HPDE6-E6E7 (cell line): ENCODE measurements around the gene USP5.

Experiments used
- DNase-seq: peaks from one replicate; pipeline ENCODE4 v3.0.0; 2011; ENCODE audit warnings: missing footprints; ENCODE audit errors: extremely low spot score

The USP5 gene

DNA sequence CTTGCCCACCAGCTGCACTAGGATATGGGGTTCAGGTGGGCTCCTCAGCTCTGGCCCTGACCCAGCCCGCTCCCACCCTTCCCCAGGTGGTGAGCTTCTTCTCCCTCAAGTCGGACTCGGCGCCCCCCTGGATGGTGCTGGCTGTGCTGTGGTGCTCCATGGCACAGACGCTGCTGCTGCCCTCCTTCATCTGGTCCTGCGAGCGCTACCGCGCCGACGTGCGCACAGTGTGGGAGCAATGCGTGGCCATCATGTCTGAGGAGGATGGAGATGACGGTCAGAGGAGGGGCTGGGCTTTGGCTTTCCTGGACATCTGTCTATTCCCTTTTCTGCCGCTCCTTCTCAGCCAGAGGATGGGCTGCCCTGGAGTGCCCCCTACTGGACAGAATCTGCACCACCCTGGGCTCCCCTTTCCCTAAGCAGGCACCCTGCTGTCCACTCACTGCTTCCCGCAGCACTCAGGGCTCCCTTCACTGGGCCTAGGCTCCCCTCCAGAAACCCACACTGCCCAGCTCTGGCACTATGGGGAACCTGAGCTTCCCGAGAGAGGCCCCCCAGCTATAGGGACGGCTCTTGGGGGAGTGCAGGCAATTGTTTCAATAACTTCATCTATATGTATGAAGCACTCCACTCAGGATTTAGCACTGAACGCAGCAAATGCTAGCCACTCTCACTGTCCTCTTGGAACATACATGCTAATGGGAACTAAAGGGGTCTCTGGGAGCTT lies 26.4 kb upstream of the USP5 start:
- DNase-seq = peak; percentile 77

DNA sequence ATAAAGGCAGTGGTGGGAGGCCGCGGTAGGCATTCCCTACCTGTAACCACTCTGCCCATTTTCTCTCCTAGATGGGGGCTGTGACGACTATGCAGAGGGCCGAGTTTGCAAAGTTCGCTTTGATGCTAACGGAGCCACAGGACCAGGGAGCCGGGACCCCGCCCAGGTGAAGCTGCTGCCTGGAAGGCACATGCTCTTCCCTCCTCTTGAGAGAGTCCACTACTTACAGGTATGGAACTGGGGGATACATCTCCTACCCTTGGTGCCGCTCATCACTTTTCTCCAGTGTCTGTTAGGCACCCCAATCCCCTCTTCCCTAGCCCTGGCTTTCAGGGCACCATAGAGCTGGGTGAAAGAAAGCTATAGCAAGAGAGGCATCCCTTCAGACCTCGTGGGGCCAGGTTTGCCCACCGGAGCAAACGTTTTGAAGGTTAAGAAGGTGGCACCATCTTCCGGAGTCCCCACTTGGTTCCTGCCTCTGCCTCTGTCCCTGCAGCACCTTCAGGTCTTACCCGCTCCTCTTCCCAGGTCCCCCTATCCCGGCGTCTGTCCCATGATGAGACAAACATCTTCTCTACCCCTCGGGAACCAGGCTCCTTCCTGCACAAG lies 25.7 kb upstream of the USP5 start:
- DNase-seq = no peak

DNA sequence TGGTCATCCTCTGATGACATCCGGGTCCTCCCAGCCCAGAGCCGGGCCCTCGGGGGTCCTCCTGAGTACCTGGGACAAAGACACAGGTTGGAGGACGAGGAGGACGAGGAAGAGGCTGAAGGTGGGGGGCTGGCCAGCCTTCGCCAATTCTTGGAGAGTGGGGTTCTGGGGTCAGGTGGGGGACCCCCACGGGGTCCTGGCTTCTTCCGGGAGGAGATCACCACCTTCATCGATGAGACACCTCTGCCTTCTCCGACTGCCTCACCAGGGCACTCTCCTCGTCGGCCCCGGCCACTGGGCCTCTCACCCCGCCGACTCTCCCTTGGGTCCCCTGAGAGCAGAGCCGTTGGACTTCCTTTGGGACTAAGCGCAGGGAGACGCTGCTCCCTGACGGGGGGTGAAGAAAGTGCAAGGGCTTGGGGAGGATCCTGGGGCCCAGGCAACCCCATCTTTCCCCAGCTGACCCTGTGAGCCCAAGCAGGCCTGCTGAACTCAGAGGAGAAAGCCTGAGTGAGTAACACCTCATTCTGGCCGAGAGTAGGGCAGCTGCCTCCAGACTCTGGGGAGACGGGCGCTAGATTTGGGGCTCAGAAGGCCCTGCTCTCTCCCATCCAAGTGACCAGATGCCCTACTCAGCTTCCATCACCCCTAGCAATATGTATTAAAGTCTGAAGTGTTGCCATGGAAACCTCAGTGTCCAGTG lies 25.1 kb upstream of the USP5 start:
- no peak for DNase-seq

DNA sequence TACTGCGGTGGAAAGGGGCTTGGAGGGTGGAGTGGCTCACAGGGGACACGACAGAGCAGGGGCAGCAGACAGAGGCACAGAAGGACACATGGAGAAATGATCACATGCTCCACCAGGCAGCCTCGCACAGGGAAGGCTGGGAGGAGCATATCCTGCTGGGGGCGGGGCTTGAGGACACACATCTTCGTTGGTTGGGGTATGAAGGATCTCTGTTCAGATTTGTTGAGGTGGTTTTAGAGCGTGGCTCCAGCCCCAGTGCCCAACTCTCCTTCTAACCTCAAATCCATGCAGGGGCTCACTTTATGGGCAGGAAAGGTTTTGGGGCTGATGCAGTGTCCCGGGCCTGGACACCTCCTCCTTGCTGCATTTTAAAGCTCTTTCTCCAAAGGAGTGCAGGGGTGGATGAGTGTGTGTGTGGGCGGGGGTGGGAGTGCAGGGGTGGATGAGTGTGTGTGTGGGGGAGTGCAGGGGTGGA lies 24.5 kb upstream of the USP5 start:
- DNase-seq = peak; percentile 79

DNA sequence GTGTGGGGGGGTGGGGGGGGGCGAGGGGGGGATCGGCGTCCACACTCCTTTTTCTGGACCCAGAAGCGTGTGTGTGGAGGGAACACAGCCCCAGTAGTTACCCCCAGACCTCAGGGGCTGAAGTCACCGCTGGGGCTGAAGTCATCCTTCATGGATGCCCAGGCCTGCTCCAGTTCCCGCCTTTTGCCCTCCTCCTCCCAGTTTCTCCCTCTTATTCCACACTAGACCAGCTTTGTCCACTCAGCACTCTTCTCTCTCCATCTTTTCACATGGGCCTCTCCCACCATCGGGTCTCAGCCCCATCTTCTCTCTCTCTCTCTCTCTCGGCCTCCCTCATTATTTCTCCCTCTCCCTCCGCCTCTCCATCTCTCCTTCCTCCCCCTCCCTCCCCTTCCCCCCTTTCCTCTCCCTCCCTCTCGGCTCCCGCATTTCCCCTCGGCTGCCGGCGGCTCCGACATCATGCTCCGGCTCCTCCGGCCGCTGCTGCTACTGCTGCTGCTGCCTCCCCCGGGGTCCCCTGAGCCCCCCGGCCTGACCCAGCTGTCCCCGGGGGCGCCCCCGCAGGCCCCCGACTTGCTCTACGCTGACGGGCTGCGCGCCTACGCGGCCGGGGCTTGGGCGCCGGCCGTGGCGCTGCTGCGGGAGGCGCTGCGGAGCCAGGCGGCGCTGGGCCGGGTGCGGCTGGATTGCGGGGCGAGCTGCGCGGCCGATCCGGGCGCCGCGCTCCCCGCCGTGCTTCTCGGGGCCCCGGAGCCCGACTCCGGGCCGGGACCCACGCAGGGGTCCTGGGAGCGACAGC lies 23.8 kb upstream of the USP5 start, which contains the start of gene P3H3:
Gene P3H3 (plus strand): TSS at position 426 of the 799 bp plus-strand sequence. CDS start 34 bp downstream, at position 460.
- peak; percentile 34 for DNase-seq

DNA sequence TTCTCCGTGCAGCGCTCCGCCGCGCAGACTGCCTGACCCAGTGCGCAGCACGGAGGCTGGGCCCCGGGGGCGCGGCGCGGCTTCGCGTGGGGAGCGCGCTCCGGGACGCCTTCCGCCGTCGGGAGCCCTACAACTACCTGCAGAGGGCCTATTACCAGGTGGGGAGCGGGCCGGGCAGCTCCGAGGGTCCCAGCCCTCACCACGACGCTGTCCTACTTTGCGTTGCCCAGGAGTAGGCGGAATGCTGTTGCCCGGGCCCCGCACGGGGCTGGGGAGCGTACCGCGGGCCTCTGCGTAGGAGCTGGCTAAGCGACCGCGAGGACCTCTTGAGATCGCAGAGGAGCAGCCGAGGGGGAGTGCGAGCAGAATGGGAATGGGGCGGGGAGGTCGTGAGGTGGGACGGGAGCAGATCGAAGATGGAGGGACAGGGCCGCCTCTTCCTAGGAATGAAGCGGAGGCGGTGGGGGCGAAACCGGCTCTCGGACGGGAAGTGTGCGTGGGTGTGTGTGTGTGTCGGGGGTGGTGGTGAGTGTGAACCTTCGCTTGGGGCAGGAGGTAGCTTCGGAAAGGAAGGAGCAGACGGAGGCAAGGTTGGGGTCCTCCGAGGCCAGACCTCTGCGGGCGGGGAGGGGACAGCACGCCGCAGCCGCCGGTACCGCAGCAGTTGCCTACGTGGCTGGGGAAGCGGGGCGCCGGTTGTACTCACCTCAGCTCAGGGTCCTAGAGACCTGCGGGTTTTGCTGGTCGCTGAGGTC lies 23.0 kb upstream of the USP5 start:
- peak; percentile 31 for DNase-seq

DNA sequence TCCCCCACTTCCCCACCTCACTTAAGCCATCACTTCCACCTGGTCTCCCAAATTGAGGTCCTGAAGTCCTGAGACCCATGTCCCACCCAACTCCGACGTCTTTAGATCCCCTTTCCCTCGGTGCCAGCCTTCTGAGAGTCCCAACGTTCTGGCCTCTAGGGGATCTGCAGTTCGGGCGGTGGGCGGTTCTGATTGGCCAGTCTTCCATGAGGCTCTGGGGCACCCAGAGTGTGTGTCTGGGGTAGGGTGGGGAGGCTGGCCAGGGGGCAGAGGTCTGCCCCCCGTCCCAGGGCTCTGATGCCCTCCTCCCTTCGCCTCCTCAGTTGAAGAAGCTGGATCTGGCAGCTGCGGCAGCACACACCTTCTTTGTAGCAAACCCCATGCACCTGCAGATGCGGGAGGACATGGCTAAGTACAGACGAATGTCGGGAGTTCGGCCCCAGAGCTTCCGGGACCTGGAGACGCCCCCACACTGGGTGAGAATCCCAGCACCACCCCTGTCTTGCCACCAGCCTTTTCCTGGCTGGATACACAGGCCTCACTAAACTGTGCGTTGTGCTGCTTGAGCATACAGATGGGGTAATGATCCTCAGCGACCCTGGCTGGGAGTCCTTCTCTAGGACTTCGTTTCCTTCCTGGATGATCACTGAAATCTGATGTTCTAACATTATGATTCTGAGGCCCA lies 22.3 kb upstream of the USP5 start:
- DNase-seq = no peak

DNA sequence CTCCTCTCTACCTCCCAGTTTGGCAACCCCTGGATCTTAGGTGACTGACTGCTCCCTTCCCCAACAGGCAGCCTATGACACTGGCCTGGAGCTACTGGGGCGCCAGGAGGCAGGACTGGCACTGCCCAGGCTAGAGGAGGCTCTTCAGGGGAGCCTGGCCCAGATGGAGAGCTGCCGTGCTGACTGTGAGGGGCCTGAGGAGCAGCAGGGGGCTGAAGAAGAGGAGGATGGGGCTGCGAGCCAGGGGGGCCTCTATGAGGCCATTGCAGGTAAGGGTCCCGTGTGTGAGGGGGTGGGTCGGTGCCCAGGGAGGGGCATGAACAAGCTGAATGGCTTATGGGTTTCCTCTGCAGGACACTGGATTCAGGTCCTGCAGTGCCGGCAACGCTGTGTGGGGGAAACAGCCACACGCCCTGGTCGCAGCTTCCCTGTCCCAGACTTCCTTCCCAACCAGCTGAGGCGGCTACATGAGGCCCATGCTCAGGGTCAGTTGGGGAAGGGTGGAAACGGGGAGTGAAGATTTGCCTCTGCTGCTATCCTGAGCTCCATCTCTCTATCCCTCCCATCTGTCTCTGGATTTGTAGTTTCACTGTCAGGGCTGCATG lies 21.6 kb upstream of the USP5 start:
- no peak for DNase-seq

DNA sequence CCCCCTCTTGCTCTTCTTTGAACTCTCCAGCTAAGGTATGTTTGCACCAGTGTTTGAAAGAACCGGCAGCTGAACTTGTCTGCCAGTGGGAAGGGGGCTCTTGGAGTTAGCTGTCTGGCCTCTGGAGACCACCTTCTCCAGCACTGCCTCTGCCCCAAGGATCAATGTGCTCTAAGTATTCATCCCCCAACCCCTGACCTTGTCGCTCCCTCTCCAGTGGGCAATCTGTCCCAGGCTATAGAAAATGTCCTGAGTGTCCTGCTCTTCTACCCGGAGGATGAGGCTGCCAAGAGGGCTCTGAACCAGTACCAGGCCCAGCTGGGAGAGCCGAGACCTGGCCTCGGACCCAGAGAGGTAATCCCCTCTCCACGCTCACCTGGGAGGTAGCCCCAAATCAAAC lies 21.0 kb upstream of the USP5 start:
- no peak for DNase-seq

DNA sequence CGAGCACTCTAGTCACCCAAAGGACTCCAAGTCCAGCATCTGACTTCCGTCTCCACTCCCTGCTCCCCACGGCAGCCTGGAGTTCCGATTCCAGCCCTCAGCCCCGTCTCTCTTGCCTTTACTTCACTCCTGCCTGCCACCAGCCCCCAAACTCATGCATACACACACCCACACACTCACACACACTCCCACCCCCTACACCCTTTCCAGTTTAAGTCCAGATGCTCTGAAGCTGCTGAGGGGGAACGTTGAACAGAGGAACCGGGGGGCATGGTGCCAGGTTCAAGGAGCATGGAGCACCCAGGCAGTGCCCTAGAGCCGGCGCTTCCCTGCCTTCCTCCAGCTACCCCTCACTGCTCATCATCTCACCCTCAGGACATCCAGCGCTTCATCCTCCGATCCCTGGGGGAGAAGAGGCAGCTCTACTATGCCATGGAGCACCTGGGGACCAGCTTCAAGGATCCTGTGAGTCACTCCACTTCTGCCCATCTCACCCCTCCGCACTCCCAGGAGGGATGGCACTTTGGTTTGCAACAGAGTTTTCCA lies 20.4 kb upstream of the USP5 start:
- DNase-seq = no peak

DNA sequence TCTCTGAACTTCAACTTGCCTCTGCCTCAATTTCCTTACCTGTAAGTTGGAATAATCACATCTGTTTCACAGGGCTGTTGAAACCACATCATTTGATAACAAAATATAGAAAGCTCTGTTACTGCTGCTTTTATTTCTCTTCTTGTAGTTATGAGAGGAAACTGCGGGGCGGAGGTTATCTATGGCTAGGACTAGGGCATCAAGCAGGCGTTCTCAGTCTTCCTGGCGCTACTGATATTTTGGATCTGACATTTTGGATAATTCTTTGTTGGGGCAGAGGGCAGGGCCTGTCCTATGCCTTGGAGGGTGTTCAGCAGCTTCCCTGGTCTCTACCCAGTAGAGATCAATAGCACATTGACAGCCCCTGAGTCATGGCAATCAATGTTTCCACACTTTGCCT lies 19.8 kb upstream of the USP5 start:
- no peak for DNase-seq

DNA sequence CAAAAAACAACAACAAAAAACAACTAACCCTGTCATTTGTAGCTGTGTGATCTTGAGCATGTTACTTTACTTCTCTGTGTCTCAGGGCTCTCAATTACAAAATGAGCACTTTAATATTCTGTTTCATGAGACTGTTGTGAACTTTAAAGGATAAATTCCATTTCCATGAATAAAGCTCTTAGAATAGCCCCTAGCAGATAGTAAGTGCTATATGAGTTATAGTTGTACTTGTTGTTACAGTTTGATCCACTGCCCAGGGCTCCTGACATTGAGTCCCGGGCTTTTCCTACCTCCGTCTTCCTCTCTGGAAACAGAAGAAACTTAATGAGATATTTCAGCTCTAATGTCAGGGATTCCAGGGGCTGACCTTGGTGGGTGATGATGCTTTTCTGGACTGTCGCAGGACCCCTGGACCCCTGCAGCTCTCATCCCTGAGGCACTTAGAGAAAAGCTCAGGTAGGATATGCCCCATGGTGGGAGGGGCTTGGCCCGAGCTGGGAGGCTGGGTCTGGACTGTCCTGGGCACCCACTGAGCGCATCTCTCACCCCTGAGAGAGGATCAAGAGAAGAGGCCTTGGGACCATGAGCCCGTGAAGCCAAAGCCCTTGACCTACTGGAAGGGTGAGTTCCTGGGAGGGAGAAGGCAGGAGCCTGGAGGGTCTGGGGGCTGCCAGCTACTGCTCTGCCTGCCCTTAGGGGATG lies 18.6 kb upstream of the USP5 start:
- no peak for DNase-seq

DNA sequence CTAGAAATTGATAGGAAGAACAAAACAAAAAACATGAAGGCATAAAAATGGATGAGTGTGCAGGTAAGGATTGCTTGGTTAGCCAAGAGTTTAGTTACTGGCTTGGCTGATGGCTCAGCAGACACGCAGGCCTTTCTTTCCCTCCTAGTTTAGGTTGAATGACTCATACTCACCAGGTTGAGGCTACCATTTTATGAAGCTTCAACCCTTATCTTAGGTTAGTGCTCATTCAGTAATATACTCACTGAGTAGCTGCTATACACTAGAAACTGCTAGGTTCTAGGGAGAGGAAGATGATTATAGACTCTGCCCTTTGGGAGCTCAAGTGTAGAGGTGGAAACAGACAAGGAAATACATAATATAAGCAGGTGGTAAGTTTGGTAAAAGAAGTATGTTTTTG lies 17.7 kb upstream of the USP5 start:
- DNase-seq = no peak

DNA sequence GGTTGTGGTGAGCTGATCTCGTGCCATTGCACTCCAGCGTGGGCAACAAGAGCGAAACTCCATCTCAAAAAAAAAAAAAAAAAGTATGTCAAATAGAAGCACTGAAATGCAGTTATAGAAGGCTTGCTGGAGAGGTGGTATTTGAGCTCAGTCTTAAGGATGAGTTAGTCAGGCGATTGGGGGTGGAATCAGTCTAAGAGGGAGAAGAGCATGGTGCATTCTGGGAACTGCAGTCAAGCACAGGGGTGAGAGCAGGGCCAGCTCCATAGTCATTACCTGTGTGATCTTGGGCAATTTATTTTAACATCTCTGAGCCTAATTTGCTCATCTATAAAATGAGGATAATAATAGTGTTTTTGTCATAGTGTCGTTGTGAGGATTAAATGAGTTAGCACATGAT lies 17.1 kb upstream of the USP5 start:
- no peak for DNase-seq

DNA sequence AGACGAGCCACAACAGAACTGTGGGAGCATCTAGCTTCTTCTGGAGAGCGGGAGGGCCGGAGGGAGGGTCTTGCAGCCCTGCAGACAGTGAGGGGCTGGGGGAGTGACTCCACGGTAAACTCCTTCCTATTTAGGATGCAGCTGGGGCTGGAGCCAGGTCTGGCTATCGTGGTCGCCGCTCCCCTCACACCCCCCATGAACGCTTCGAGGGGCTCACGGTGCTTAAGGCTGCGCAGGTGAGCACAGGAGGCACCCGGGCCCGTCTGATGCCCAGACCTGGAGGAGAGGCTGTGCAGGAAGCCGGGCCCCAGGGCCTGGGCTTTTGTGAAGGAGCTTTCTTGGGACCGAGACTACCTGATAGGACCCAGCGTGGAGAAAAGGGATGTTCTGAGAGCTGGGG lies 15.1 kb upstream of the USP5 start:
- no peak for DNase-seq

DNA sequence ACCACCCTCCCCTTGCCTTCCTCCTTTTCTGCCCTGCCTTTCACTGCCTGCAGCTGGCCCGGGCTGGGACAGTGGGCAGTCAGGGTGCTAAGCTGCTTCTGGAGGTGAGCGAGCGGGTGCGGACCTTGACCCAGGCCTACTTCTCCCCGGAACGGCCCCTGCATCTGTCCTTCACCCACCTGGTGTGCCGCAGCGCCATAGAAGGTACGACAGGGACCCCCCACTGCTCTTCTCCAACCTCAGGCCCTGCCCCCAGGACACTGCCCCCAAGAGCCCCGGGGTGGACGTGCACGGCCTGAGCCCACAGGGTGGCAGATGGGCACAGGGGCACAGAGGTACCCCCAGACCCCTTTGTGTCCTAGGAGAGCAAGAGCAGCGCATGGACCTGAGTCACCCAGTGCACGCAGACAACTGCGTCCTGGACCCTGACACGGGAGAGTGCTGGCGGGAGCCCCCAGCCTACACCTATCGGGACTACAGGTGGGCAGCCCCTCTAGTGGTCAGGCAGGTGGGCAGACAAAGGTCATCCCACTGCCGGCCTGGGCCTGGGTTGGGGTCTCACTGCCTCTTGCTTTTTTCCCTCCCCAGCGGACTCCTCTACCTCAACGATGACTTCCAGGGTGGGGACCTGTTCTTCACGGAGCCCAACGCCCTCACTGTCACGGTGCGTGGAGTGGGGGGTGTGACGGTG lies 14.4 kb upstream of the USP5 start:
- no peak for DNase-seq

DNA sequence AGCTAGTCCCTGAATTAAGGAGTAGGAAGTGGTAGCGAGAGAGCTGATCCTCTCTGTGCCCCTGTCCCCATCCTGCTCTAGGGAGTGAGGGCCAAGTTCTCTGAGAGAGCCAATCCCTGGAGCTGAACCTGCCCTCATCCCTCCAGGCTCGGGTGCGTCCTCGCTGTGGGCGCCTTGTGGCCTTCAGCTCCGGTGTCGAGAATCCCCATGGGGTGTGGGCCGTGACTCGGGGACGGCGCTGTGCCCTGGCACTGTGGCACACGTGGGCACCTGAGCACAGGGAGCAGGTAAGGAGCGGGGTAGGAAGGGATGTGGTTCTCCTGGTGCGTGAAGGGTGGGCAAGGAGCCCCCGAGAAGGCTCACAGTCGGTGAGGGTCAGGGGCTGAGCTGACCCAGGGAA lies 13.1 kb upstream of the USP5 start:
- no peak for DNase-seq

DNA sequence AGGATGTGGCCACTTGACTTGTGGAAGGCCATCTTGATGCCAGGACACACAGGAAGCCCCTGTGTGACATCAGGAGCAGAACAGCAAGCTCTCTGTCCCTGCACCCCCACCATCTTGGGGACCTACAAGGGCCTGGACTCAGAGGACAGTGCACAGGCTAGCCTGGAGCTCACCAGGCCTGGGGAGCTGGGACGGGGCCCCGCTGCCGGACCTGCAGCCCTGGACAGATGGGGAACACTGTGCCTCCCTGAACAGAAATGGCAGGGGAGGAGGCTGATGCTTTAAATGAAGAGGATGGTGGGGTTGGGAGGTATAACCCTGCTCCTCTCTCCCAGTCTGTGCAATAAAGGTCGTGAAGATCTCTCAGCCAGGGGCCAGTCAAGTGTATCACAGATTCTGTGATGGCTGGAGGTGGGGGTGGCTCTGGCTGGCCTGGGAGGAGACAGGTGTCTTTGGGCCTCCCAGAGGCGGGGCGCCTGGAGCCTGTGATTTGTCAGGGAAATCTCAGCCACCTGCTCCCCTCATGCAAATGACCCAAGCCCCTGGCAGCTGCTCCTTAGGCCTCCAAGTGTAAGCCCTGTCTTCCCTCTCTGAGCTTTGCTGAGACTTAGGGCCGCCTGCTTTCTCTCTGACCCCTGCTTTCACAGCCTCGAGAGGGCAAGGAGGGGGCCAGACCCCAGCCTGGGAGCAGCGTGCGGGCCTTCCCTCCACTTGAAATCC lies 12.3 kb upstream of the USP5 start:
- no peak for DNase-seq
